Left lung (tissue), 10 donors: ENCODE data around the gene HSPA6. TPM values are rescaled to one million over a fixed set of nuclear protein-coding genes. Genes with fewer than 3 reads are reported as not detected.
A peak's percentile ranks its signal among the peaks of the same experiment; 100 is the strongest.
"Not testable (repeated sequence)": the region's sequence is repeated elsewhere in the genome, so short reads cannot be mapped to it uniquely, and the experiment has no call there.

Experiments
- ATAC-seq: fragments of 200-7000 bp; cut with Tn5 transposase; one replicate; pipeline ENCODE4 v1.9.1; 2020; ENCODE audit warnings: moderate library complexity
- DNase-seq, 4 donors: peaks; one replicate each; pipeline ENCODE4 v3.0.0-alpha.2; 2013 to 2020
- H3K27ac ChIP-seq, 2 donors: fragments of 200-600 bp; sonication (generic) in 1 of 2; one replicate each; pipeline versions ENCODE4 v1.5.0 to v1.8.0; 2020 to 2021
- H3K27me3 ChIP-seq, 2 donors: fragments of 200-600 bp; sonication (generic) in 1 of 2; one replicate each; pipeline versions ENCODE4 v1.5.0 to v1.8.0; 2020 to 2021
- H3K36me3 ChIP-seq, 2 donors: fragments of 200-600 bp; sonication (generic) in 1 of 2; one replicate each; pipeline versions ENCODE4 v1.5.0 to v1.8.0; 2020 to 2021
- H3K4me1 ChIP-seq, 2 donors: fragments of 200-600 bp; one replicate each; pipeline ENCODE4 v1.8.0; 2021
- H3K4me3 ChIP-seq, 2 donors: fragments of 200-600 bp; sonication (generic) in 1 of 2; one replicate each; pipeline versions ENCODE4 v1.5.0 to v1.8.0; 2020 to 2021; ENCODE audit warnings: mild to moderate bottlenecking in 1 of 2
- H3K9me3 ChIP-seq, 2 donors: fragments of 200-600 bp; sonication (generic) in 1 of 2; one replicate each; pipeline versions ENCODE4 v1.5.0 to v1.8.0; 2020 to 2021
- intact Hi-C, 2 donors: fragments of 100-400 bp; cut with DNase I; formaldehyde crosslinking; loops; one replicate each; pipeline versions ENCODE4 v1.11.2 to v1.14.2; 2022
- polyA plus RNA-seq, 6 donors: library from polyadenylated mRNA; unstranded; fragments of 120-200 nt; gene quantifications; one replicate each; pipeline ENCODE4 v1.2.1, GENCODE V29; 2013; ENCODE audit not compliant: insufficient read length in 6 of 6
- total RNA-seq, 2 donors: library from RNA; stranded (reverse); fragmentation: NEBNext Ultra II Directional; extraction: Animal tissue kit (Norgen Biotek cat#: 25700); gene quantifications; one replicate each; pipeline ENCODE4 v1.2.1, GENCODE V29; 2021
- donor health status: DM: no; HTN: yes; CAD: no.
- donor health status: DM: no; HTN: no; CAD: no.

The HSPA6 gene
- total and polyA plus RNA-seq, 8 donors, result 0.60 to 18.7 (median 1.2) TPM

DNA sequence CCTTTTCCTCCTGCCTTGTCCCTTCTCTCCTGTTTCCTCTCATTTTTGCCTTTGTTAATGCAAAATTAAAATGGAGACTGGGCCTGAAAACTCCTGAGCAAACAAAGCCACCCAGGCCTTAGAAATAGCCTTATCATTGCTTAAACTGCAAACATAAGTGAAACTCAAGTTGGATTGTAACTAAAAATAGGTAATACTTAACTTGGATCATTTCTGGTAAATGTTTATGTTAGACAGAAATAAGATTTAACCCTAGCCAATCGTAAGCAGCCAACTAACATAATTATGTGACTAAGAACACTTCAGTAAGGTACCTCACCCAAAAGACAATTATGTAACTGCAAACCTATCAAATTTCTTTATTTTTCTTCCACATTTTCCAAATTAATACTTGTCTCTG is 10.4 kb upstream of the HSPA6 start:
- peak; percentile 58 for ATAC-seq
- DNase-seq, intact Hi-C loops: not testable (repeated sequence)

GRCh38 chr1:161523041-161523816 is 1.1 kb upstream of the HSPA6 start:
- peak overlapping the region in 1 of 2 donors; percentile 54 for H3K4me3 ChIP-seq
- H3K4me1 ChIP-seq, result peaks cover 0 to 11% of the 10 kb centered on the region in 2 donors
- H3K27me3 ChIP-seq, intact Hi-C loops, H3K9me3 ChIP-seq, DNase-seq, ATAC-seq: not testable (repeated sequence)
- H3K27ac ChIP-seq, result peak overlapping the region in 1 of 2 donors; percentile 86
- H3K36me3 ChIP-seq, result peaks cover 0 to 22% of the 10 kb centered on the region in 2 donors

More for the DNA sequence above, 10.4 kb upstream of the HSPA6 start:
- peaks cover 0 to 48% of the 10 kb centered on the region in 2 donors for H3K36me3 ChIP-seq
- H3K4me1 ChIP-seq, result peaks cover 12 to 44% of the 10 kb centered on the region in 2 donors
- H3K27me3 ChIP-seq, H3K9me3 ChIP-seq, H3K4me3 ChIP-seq: not testable (repeated sequence)
- peak overlapping the region; percentile 57 to 81 for H3K27ac ChIP-seq

DNA sequence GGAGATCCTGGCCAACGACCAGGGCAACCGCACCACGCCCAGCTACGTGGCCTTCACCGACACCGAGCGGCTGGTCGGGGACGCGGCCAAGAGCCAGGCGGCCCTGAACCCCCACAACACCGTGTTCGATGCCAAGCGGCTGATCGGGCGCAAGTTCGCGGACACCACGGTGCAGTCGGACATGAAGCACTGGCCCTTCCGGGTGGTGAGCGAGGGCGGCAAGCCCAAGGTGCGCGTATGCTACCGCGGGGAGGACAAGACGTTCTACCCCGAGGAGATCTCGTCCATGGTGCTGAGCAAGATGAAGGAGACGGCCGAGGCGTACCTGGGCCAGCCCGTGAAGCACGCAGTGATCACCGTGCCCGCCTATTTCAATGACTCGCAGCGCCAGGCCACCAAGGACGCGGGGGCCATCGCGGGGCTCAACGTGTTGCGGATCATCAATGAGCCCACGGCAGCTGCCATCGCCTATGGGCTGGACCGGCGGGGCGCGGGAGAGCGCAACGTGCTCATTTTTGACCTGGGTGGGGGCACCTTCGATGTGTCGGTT is 477 bp downstream of the HSPA6 start:
- intact Hi-C loops, H3K9me3 ChIP-seq, H3K27me3 ChIP-seq: not testable (repeated sequence)
- Histone ChIP-seq H3K27ac (peak overlapping the region in 1 of 2 donors; percentile 86), H3K4me1 (peaks cover 0 to 15% of the 10 kb centered on the region in 2 donors), H3K36me3 (peaks cover 0 to 10% of the 10 kb centered on the region in 2 donors), H3K4me3 (peak overlapping the region in 1 of 2 donors; percentile 54)
- DNase-seq (peak in 1 of 4 donors; percentile 82), ATAC-seq (peak; percentile 64)

- intact Hi-C loops, result not testable (repeated sequence)
- peak; percentile 9 for ATAC-seq
These were observed 981 bp downstream of the HSPA6 start for GRCh38 chr1:161525321-161525720.

DNA sequence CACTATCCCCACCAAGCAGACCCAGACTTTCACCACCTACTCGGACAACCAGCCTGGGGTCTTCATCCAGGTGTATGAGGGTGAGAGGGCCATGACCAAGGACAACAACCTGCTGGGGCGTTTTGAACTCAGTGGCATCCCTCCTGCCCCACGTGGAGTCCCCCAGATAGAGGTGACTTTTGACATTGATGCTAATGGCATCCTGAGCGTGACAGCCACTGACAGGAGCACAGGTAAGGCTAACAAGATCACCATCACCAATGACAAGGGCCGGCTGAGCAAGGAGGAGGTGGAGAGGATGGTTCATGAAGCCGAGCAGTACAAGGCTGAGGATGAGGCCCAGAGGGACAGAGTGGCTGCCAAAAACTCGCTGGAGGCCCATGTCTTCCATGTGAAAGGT is 1.6 kb downstream of the HSPA6 start:
- ATAC-seq, H3K9me3 ChIP-seq, H3K27me3 ChIP-seq, DNase-seq, intact Hi-C loops, H3K27ac ChIP-seq, H3K4me3 ChIP-seq: not testable (repeated sequence)
- Histone ChIP-seq H3K36me3 (peaks cover 0 to 10% of the 10 kb centered on the region in 2 donors), H3K4me1 (peaks cover 0 to 16% of the 10 kb centered on the region in 2 donors)

More at GRCh38 chr1:161525321-161525720, 981 bp downstream of the HSPA6 start:
- Histone ChIP-seq H3K36me3 (peaks cover 0 to 10% of the 10 kb centered on the region in 2 donors), H3K4me3 (peak overlapping the region in 1 of 2 donors; percentile 54), H3K27ac (peak overlapping the region in 1 of 2 donors; percentile 86), H3K4me1 (peaks cover 0 to 15% of the 10 kb centered on the region in 2 donors)
- H3K27me3 ChIP-seq, H3K9me3 ChIP-seq: not testable (repeated sequence)
- peak in 2 of 4 donors; percentile 62 to 82 for DNase-seq

DNA sequence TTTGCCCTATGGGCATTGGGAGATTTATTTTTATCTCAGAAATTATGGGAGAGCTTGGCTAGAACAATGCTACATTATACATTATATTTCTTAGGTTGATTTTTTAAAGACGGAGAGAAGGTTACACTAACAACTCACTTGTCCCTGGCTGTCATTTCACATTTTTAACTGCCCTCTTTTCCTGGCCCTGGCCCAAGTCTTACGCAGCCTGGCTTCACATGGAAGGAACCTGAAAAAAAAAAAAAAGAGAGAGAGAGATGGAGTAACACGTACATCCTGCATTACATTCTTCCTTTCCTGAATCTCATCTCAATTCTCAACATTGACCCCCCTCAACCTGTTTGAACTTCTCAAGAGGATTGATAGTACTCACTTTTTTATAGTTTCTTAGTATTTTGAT is 4.2 kb downstream of the HSPA6 start:
- peaks cover 0 to 35% of the 10 kb centered on the region in 2 donors for H3K4me1 ChIP-seq
- H3K36me3 ChIP-seq, H3K4me3 ChIP-seq, H3K9me3 ChIP-seq, H3K27ac ChIP-seq, H3K27me3 ChIP-seq, ATAC-seq, intact Hi-C loops: not testable (repeated sequence)
- DNase-seq, result peak in 1 of 4 donors; percentile 56

DNA sequence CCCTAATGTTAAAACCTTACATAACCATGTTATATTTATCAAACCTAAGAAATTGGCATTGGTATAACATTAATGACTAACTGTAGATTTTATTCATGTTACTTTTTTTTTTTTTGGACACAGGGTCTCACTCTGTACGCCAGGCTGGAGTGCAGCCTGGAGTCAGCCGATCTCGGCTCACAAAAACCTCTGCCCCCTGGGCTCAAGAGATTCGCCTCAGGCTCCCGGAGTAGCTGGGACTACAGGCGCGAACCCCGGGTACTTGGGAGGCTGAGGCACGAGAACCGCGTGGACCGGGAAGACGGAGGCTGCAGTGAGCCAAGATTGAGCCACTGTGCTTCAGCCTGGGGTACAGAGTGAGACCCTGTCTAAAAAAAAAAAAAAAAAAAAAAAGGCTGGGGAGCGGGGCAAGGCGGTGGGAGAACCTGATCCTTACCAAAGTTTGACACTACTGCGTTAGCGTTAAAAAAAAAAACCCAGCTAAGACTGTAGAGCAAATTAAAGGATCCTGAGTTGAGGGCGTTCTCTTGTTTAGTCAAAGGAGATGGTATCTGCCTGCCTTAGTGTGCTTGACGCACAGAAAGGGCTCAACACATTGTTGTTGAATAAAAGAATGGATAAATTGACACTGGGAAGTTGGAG is 5.2 kb downstream of the HSPA6 start:
- H3K27me3 ChIP-seq, intact Hi-C loops, DNase-seq, H3K9me3 ChIP-seq, H3K36me3 ChIP-seq: not testable (repeated sequence)
- ATAC-seq, result peak; percentile 6
- peak overlapping the region; percentile 58 to 60 for H3K4me3 ChIP-seq
- H3K4me1 ChIP-seq, result peaks cover 0 to 35% of the 10 kb centered on the region in 2 donors
- peak overlapping the region; percentile 84 to 93 for H3K27ac ChIP-seq

DNA sequence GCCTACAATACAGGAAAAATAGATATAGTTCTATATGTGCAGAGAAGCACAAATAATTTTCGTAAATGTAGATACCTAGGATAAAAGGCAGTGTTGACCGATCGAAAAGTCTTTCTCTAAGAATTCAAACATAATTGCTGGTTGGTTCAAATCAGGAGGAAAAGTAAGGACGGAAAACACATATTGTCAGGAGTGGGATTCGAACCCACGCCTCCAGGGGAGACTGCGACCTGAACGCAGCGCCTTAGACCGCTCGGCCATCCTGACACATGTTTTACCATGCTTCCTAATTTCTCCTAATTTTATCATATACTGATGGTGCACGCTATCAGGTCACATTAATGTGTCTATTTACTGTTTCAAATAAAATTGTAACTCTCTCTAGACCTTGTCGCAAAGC is 5.8 kb downstream of the HSPA6 start:
- intact Hi-C loops, result not testable (repeated sequence)

DNA sequence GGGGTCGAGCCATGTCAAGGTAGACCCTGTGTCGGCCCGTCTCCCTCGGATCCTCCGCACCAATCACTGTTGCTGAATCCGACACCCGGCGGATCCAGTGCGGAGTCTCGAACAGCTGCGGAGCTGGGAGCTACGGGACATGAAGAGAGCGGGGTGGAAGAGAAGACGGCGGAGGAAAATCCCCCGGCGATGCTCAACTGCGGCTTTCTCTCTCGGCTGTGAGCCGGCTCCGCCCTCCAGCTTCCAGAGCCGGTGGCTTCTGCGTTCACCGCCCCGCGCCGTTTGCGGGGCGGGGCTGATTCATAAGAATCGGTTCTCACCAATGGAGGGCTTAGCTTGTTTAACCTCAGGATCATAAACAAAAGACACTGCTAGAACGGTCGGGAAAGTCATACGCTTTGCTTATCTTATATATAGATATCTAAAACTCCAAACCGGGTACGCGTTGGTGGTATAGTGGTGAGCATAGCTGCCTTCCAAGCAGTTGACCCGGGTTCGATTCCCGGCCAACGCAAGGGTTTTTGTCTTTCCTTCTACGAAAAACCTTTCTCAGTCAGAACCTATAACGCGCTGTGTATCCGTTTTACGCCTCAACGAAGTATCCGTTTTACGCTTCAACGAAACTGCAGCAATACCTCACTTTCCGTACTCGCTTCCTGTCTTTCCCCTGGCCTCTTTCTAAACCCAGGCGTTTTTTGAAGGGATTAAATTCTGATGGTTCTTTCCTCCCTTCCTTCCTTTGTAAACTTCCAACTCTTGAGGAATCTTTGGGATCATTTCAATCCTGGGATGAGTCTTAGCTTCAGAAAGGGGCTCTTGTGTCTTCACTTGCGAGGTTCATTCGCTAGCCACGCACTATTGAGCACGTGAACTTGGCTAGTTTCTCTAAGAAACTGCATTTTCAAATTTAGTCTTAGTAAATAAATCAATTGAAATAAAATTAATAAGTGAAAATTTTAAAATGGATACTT is 6.6 kb downstream of the HSPA6 start:
- H3K9me3 ChIP-seq, H3K36me3 ChIP-seq, intact Hi-C loops, H3K27me3 ChIP-seq: not testable (repeated sequence)
- H3K4me1 ChIP-seq, result peaks cover 0 to 28% of the 10 kb centered on the region in 2 donors
- peak overlapping the region; percentile 58 to 60 for H3K4me3 ChIP-seq
- H3K27ac ChIP-seq, result peak overlapping the region; percentile 84 to 93
- DNase-seq, result peak; percentile 81 to 93 (median 88)
- peak; percentile 80 for ATAC-seq

More for the DNA sequence above, 5.8 kb downstream of the HSPA6 start:
- H3K4me3 ChIP-seq, result peak overlapping the region; percentile 58 to 60
- peak in 3 of 4 donors; percentile 44 to 75 (median 61) for DNase-seq
- H3K9me3 ChIP-seq, H3K36me3 ChIP-seq, H3K27me3 ChIP-seq: not testable (repeated sequence)
- peak; percentile 77 for ATAC-seq
- peaks cover 0 to 31% of the 10 kb centered on the region in 2 donors for H3K4me1 ChIP-seq
- H3K27ac ChIP-seq, result peak overlapping the region; percentile 84 to 93
